NCI-H748 (cell line): ENCODE results near the gene ARHGDIG.
"Not testable (repeated sequence)": the region's sequence is repeated elsewhere in the genome, so short reads cannot be mapped to it uniquely, and the experiment has no call there.

Experiments used
- DNase-seq: peaks from one replicate; lab custom pipeline; 2025; ENCODE audit not compliant: unreplicated experiment; lab: John Stamatoyannopoulos, UW

The ARHGDIG gene

DNA sequence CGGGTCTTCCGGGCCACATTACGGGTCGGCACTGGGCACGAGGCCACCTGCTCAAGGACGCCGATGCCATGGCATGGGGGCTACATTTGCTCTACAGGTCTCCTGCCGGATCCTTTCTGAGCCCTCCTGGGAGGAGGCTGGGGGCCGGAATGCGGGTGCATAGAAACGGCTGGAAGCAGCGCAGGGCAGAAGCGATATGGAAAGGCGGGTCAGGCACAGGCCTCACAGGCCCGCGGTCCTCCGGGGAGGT is 43.7 kb downstream of the ARHGDIG start:
- DNase-seq: no peak

DNA sequence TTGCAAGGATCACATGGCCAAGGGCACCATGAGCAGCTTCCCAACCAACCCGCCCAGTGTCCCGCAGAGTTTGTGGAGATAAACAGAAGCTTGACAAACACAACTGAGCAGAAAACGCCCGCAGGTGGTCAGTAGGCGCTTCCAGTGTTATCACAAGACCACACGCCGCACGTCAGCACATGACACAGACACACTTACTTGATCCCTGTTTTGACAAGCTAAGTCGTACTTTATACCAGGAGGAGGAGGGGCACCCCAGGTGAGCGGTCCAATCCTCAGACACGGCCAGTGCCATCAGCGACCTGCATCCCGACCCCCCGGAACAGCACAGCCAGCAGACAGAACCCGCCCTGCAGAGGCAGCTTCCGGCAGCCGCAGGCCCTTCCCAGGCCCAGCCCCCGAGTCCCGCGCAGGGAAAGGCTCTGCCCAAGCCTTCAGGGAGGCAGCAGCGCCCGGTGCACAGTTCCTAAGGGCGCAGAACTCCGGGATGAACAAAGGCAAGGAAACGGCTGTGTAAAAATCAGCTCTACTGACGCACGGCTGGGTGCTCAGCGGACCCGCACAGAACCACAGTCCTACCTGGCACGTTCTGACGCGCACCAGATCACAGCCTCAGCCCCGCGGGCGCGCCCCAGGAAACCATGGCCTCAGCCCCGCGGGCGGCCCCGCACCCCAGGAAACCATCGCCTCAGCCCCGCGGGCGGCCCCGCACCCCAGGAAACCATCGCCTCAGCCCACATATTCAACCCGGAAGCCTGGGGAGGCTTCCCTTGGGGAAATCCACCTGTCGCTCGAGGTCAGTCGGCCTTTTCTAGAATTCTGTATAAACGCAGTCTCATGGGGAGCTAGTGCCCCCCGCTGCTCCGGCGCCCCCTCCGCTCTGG is 44.3 kb downstream of the ARHGDIG start:
- DNase-seq: peak; percentile 45

DNA sequence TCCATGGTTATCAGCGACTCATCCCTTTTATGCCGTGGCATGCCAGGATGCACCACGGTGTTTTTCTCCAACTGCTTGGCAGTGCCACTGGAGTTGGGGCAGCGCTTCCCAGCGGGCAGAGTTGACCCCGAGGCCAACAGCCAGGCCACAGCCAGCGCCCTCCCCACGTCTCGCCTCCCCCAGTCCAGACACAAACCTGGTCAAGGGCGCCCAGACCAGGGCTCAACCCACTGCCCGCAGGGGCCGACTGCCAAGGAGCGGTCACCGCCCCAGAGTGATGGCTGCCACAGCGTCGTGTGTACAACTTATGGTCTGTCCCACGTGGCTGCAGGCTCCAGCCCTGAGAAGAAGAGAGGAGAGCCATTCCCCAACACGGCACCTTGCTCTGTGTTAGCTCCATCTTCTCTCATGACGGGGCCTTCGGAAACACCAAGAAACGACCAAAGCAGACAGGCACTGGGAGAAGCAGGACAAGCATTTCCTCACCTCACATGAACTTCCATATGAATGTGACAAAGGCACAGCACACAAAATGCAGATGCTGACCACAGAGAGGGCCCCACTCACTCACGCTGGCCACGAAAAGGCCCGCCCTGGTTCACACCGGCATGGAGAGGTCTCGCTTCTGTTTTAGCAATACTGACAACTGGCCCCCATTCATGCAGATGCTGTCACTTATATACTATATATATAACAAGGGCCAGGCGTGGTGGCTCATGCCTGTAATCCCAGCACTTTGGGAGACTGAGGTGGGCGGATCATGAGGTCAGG is 45.2 kb downstream of the ARHGDIG start:
- peak; percentile 3 for DNase-seq

DNA sequence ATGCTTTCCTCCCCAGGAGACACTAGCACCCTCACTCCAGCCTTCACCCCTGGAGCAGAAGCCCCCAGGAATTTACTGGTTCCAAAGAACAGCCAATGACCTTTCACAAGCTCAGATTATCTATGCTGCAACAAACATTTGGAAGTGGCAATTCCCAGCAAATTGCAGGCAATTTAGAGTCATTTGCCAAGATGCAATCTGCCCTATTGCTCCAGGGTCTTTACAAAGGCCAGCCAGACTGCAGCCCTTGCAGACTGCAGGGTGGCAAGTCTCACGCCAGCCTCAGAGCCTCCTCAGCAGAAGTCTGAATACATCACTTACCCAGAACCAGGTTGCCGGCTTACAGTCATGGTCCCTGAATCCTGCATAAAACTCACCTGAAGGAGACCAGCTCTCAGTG is 50.4 kb downstream of the ARHGDIG start:
- no peak for DNase-seq

DNA sequence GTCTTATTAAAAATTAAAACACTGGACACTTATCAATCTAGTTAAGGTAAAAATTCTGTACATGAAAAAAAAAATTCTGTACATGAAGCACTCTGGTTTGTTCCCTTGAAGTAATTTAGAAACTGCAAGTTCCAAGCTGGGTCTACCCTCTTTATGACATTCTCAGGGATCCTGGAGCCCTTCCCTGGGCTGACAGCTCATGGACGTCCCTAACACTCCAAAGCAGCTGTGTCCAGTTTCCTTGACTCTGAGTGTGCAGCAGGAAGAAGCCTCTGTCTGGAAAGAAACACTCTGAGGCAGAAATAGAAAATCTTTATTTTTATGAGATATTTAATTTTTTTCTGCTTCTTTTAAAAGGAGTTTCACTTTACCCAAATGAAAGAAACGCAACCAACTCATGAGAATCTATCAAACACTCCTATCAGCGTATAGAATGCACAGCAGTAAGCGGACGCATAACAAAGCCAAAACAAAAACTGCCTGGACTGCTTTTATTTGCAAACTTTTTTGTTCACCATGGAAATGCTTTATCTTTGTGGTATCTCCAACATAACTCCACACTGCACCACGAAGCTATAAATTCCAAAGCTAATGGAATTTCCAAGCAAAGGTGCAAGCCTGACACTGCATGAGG is 50.9 kb downstream of the ARHGDIG start:
- not testable (repeated sequence) for DNase-seq
